BJ (cell line): Measurements from ENCODE around the gene RINL. TPM values are rescaled to one million over a fixed set of nuclear protein-coding genes. Genes with fewer than 3 reads are reported as not detected.

Experiments used
- CTCF ChIA-PET: fragments of 350-600 bp; formaldehyde crosslinking; extraction: SDS; loops from one replicate; lab custom pipeline; 2021; ENCODE audit warnings: antibody characterized with exemption, inconsistent platforms; lab: Yijun Ruan, JAX
- POLR2A ChIA-PET: fragments of 300-600 bp; sonication (Branson Sonifier 250); formaldehyde crosslinking; extraction: SDS; loops from one replicate; lab custom pipeline; 2021; ENCODE audit warnings: antibody characterized with exemption; lab: Charles Lee
- DNase-seq: peaks from one replicate; pipeline ENCODE4 v3.0.0-alpha.2; 2011; ENCODE audit warnings: low read depth
- H3K27me3 ChIP-seq: 2 replicates; pipeline ENCODE4 v1.6.0; 2011; ENCODE audit warnings: low read length; ENCODE audit not compliant: control insufficient read depth, insufficient read depth
- H3K36me3 ChIP-seq: 2 replicates; pipeline ENCODE4 v1.5.1; 2011; ENCODE audit warnings: low read length; ENCODE audit not compliant: control insufficient read depth, insufficient read depth
- H3K4me3 ChIP-seq: 2 replicates; pipeline ENCODE4 v1.5.1; 2011; ENCODE audit warnings: low read depth, mild to moderate bottlenecking, control low read depth, low read length
- CTCF ChIP-seq: IDR thresholded peaks from 2 replicates; pipeline ENCODE4 v1.5.1; 2011; ENCODE audit warnings: low read depth, mild to moderate bottlenecking, control low read depth, inconsistent platforms, low read length, moderate library complexity; ENCODE audit not compliant: insufficient read depth
- polyA plus RNA-seq: library from polyadenylated mRNA; depleted of rRNA; stranded (reverse); fragments of >200 nt; gene quantifications from 2 replicates; pipeline ENCODE4 v1.2.3, GENCODE V29; 2011

The RINL gene
- polyA plus RNA-seq, 1 experiment, result 1.9 TPM

GRCh38 chr19:38893341-38893771, 15.3 kb upstream of the RINL start:
- Histone ChIP-seq H3K36me3 (peaks cover 8% of the 10 kb centered on the region), H3K4me3 (no peak overlapping the region), H3K27me3 (no peaks in the 10 kb centered on the region)
- TF ChIP-seq CTCF, result no peak
- CTCF ChIA-PET, result no interaction called here
- POLR2A ChIA-PET, result no interaction called here
- no peak for DNase-seq

GRCh38 chr19:38892841-38893240, 14.8 kb upstream of the RINL start:
- peaks cover 8% of the 10 kb centered on the region for H3K36me3 ChIP-seq
- H3K27me3 ChIP-seq, result no peaks in the 10 kb centered on the region
- H3K4me3 ChIP-seq, result no peak overlapping the region
- DNase-seq, result no peak
- no peak for TF ChIP-seq CTCF
- CTCF ChIA-PET, result no interaction called here
- POLR2A ChIA-PET, result no interaction called here

- Histone ChIP-seq H3K36me3 (peaks cover 8% of the 10 kb centered on the region), H3K27me3 (no peaks in the 10 kb centered on the region), H3K4me3 (no peak overlapping the region)
- DNase-seq, result no peak
- CTCF ChIA-PET, result no interaction called here
- TF ChIP-seq CTCF, result no peak
- POLR2A ChIA-PET, result no interaction called here
Observed at GRCh38 chr19:38891771-38892170, 13.7 kb upstream of the RINL start.

- no peak overlapping the region for H3K4me3 ChIP-seq
- H3K36me3 ChIP-seq, result peaks cover 8% of the 10 kb centered on the region
- ChIA-PET CTCF (interaction anchor here (0.6 to 0.9 kb wide), 2 partner anchors 23 to 217 kb away, joined by 3 read pairs; no protein-coding TSS in a partner anchor), POLR2A (no interaction called here)
- DNase-seq, result no peak
- TF ChIP-seq CTCF, result no peak
- H3K27me3 ChIP-seq, result no peaks in the 10 kb centered on the region
Observed at GRCh38 chr19:38890686-38891085, 12.6 kb upstream of the RINL start.

- CTCF ChIA-PET, result interaction anchor here (0.7 to 1.2 kb wide), 4 partner anchors 8 to 374 kb away, joined by 3 to 4 read pairs (median 3); partner anchors contain the start of gene NFKBIB
Observed at GRCh38 chr19:38889803-38890202, 11.7 kb upstream of the RINL start.

More at GRCh38 chr19:38889803-38890202, 11.7 kb upstream of the RINL start:
- Histone ChIP-seq H3K4me3 (no peak overlapping the region), H3K36me3 (peaks cover 8% of the 10 kb centered on the region), H3K27me3 (no peaks in the 10 kb centered on the region)
- POLR2A ChIA-PET, result no interaction called here
- DNase-seq, result no peak
- no peak for TF ChIP-seq CTCF
